ENCODE measurements around the gene WDR91.

WDR91 gene

GRCh38 chr7:135207406-135208101, 3.8 kb downstream of the WDR91 start:
- H3K9ac ChIP-seq (ENCODE audit: low read length) = no peak overlapping the region
- H3K9me3 ChIP-seq (ENCODE audit: control insufficient read depth, low read depth, low read length) = no peaks in the 10 kb centered on the region
- H3K27me3 ChIP-seq (ENCODE audit: control insufficient read depth, insufficient read depth, low read length) = peaks cover 9% of the 10 kb centered on the region
- no peaks in the 10 kb centered on the region for H3K36me3 ChIP-seq (ENCODE audit: control insufficient read depth, low read depth, low read length)
- H3K4me1 ChIP-seq (ENCODE audit: control insufficient read depth, low read depth, low read length) = no peaks in the 10 kb centered on the region
- no peak overlapping the region for H3K27ac ChIP-seq (ENCODE audit: low read length)
- H3K4me3 ChIP-seq (ENCODE audit: low read length) = no peak overlapping the region

GRCh38 chr7:135206941-135207391, 4.4 kb downstream of the WDR91 start:
- Histone ChIP-seq H3K27ac (ENCODE audit: low read length) (no peak overlapping the region), H3K36me3 (ENCODE audit: control insufficient read depth, low read depth, low read length) (no peaks in the 10 kb centered on the region), H3K27me3 (ENCODE audit: control insufficient read depth, insufficient read depth, low read length) (peaks cover 9% of the 10 kb centered on the region), H3K9ac (ENCODE audit: low read length) (no peak overlapping the region), H3K4me1 (ENCODE audit: control insufficient read depth, low read depth, low read length) (no peaks in the 10 kb centered on the region), H3K4me3 (ENCODE audit: low read length) (no peak overlapping the region), H3K9me3 (ENCODE audit: control insufficient read depth, low read depth, low read length) (no peaks in the 10 kb centered on the region)

- Histone ChIP-seq H3K9me3 (ENCODE audit: control insufficient read depth, low read depth, low read length) (no peaks in the 10 kb centered on the region), H3K27me3 (ENCODE audit: control insufficient read depth, insufficient read depth, low read length) (peaks cover 8% of the 10 kb centered on the region), H3K4me1 (ENCODE audit: control insufficient read depth, low read depth, low read length) (no peaks in the 10 kb centered on the region), H3K9ac (ENCODE audit: low read length) (no peak overlapping the region), H3K36me3 (ENCODE audit: control insufficient read depth, low read depth, low read length) (no peaks in the 10 kb centered on the region), H3K4me3 (ENCODE audit: low read length) (no peak overlapping the region), H3K27ac (ENCODE audit: low read length) (no peak overlapping the region)
Measured at GRCh38 chr7:135205850-135206249, 5.5 kb downstream of the WDR91 start.

GRCh38 chr7:135204876-135205275, 6.5 kb downstream of the WDR91 start:
- no peaks in the 10 kb centered on the region for H3K36me3 ChIP-seq (ENCODE audit: control insufficient read depth, low read depth, low read length)
- H3K4me3 ChIP-seq (ENCODE audit: low read length) = no peak overlapping the region
- H3K9me3 ChIP-seq (ENCODE audit: control insufficient read depth, low read depth, low read length) = no peaks in the 10 kb centered on the region
- H3K27me3 ChIP-seq (ENCODE audit: control insufficient read depth, insufficient read depth, low read length) = no peaks in the 10 kb centered on the region
- no peak overlapping the region for H3K9ac ChIP-seq (ENCODE audit: low read length)
- H3K27ac ChIP-seq (ENCODE audit: low read length) = no peak overlapping the region
- no peaks in the 10 kb centered on the region for H3K4me1 ChIP-seq (ENCODE audit: control insufficient read depth, low read depth, low read length)

GRCh38 chr7:135204341-135204749, 7.0 kb downstream of the WDR91 start:
- Histone ChIP-seq H3K4me3 (ENCODE audit: low read length) (no peak overlapping the region), H3K9ac (ENCODE audit: low read length) (no peak overlapping the region), H3K27ac (ENCODE audit: low read length) (no peak overlapping the region), H3K9me3 (ENCODE audit: control insufficient read depth, low read depth, low read length) (no peaks in the 10 kb centered on the region), H3K36me3 (ENCODE audit: control insufficient read depth, low read depth, low read length) (peaks cover 2% of the 10 kb centered on the region), H3K4me1 (ENCODE audit: control insufficient read depth, low read depth, low read length) (peaks cover 3% of the 10 kb centered on the region), H3K27me3 (ENCODE audit: control insufficient read depth, insufficient read depth, low read length) (no peaks in the 10 kb centered on the region)

- Histone ChIP-seq H3K9ac (ENCODE audit: low read length) (no peak overlapping the region), H3K27me3 (ENCODE audit: control insufficient read depth, insufficient read depth, low read length) (no peaks in the 10 kb centered on the region), H3K36me3 (ENCODE audit: control insufficient read depth, low read depth, low read length) (peaks cover 3% of the 10 kb centered on the region), H3K9me3 (ENCODE audit: control insufficient read depth, low read depth, low read length) (no peaks in the 10 kb centered on the region), H3K4me3 (ENCODE audit: low read length) (no peak overlapping the region), H3K27ac (ENCODE audit: low read length) (no peak overlapping the region), H3K4me1 (ENCODE audit: control insufficient read depth, low read depth, low read length) (peaks cover 3% of the 10 kb centered on the region)
Measured at GRCh38 chr7:135201350-135201749, 10.0 kb downstream of the WDR91 start.

- Histone ChIP-seq H3K4me3 (ENCODE audit: low read length) (no peak overlapping the region), H3K27ac (ENCODE audit: low read length) (no peak overlapping the region), H3K36me3 (ENCODE audit: control insufficient read depth, low read depth, low read length) (peaks cover 3% of the 10 kb centered on the region), H3K4me1 (ENCODE audit: control insufficient read depth, low read depth, low read length) (peaks cover 3% of the 10 kb centered on the region), H3K9me3 (ENCODE audit: control insufficient read depth, low read depth, low read length) (no peaks in the 10 kb centered on the region), H3K9ac (ENCODE audit: low read length) (no peak overlapping the region), H3K27me3 (ENCODE audit: control insufficient read depth, insufficient read depth, low read length) (no peaks in the 10 kb centered on the region)
Measured at GRCh38 chr7:135200821-135201331, 10.4 kb downstream of the WDR91 start.

- H3K9ac ChIP-seq (ENCODE audit: low read length) = no peak overlapping the region
- no peak overlapping the region for H3K27ac ChIP-seq (ENCODE audit: low read length)
- peaks cover 3% of the 10 kb centered on the region for H3K4me1 ChIP-seq (ENCODE audit: control insufficient read depth, low read depth, low read length)
- peaks cover 3% of the 10 kb centered on the region for H3K36me3 ChIP-seq (ENCODE audit: control insufficient read depth, low read depth, low read length)
- no peaks in the 10 kb centered on the region for H3K9me3 ChIP-seq (ENCODE audit: control insufficient read depth, low read depth, low read length)
- no peaks in the 10 kb centered on the region for H3K27me3 ChIP-seq (ENCODE audit: control insufficient read depth, insufficient read depth, low read length)
- H3K4me3 ChIP-seq (ENCODE audit: low read length) = no peak overlapping the region
Measured at GRCh38 chr7:135199439-135199838, 11.9 kb downstream of the WDR91 start.

- Histone ChIP-seq H3K27me3 (ENCODE audit: control insufficient read depth, insufficient read depth, low read length) (no peaks in the 10 kb centered on the region), H3K27ac (ENCODE audit: low read length) (no peak overlapping the region), H3K9ac (ENCODE audit: low read length) (no peak overlapping the region), H3K4me1 (ENCODE audit: control insufficient read depth, low read depth, low read length) (peaks cover 3% of the 10 kb centered on the region), H3K36me3 (ENCODE audit: control insufficient read depth, low read depth, low read length) (peaks cover 3% of the 10 kb centered on the region), H3K9me3 (ENCODE audit: control insufficient read depth, low read depth, low read length) (no peaks in the 10 kb centered on the region), H3K4me3 (ENCODE audit: low read length) (no peak overlapping the region)
Measured at GRCh38 chr7:135197906-135198655, 13.2 kb downstream of the WDR91 start.

GRCh38 chr7:135197343-135197742, 14.0 kb downstream of the WDR91 start:
- no peak overlapping the region for H3K9ac ChIP-seq (ENCODE audit: low read length)
- H3K4me1 ChIP-seq (ENCODE audit: control insufficient read depth, low read depth, low read length) = peaks cover 3% of the 10 kb centered on the region
- H3K27me3 ChIP-seq (ENCODE audit: control insufficient read depth, insufficient read depth, low read length) = no peaks in the 10 kb centered on the region
- peaks cover 7% of the 10 kb centered on the region for H3K36me3 ChIP-seq (ENCODE audit: control insufficient read depth, low read depth, low read length)
- H3K4me3 ChIP-seq (ENCODE audit: low read length) = no peak overlapping the region
- no peak overlapping the region for H3K27ac ChIP-seq (ENCODE audit: low read length)
- H3K9me3 ChIP-seq (ENCODE audit: control insufficient read depth, low read depth, low read length) = no peaks in the 10 kb centered on the region

GRCh38 chr7:135195968-135196629, 15.2 kb downstream of the WDR91 start:
- H3K36me3 ChIP-seq (ENCODE audit: control insufficient read depth, low read depth, low read length) = peaks cover 7% of the 10 kb centered on the region
- H3K27ac ChIP-seq (ENCODE audit: low read length) = no peak overlapping the region

More at GRCh38 chr7:135195968-135196629, 15.2 kb downstream of the WDR91 start:
- H3K4me3 ChIP-seq (ENCODE audit: low read length) = no peak overlapping the region
- H3K4me1 ChIP-seq (ENCODE audit: control insufficient read depth, low read depth, low read length) = peaks cover 3% of the 10 kb centered on the region
- no peaks in the 10 kb centered on the region for H3K27me3 ChIP-seq (ENCODE audit: control insufficient read depth, insufficient read depth, low read length)
- no peak overlapping the region for H3K9ac ChIP-seq (ENCODE audit: low read length)
- H3K9me3 ChIP-seq (ENCODE audit: control insufficient read depth, low read depth, low read length) = no peaks in the 10 kb centered on the region
